HepG2 (cell line): ENCODE results near the gene SRXN1.

ENCODE experiments used
- CEBPB ChIP-seq: IDR thresholded peaks from 2 replicates; pipeline ENCODE4 v1.6.1; 2011; ENCODE audit warnings: low read depth, low read length, improper control_type of control experiment, borderline replicate concordance
- POLR2AphosphoS5 ChIP-seq: IDR thresholded peaks from 2 replicates; pipeline ENCODE4 v1.6.1; 2012; ENCODE audit warnings: low read depth, low read length
- SIN3A ChIP-seq: IDR thresholded peaks from 2 replicates; pipeline ENCODE4 v1.6.1; 2011; ENCODE audit warnings: low read depth, mild to moderate bottlenecking, control low read depth, low read length, borderline replicate concordance
- TBX3 ChIP-seq: fragments of 450-650 bp; IDR thresholded peaks from 2 replicates; pipeline ENCODE4 v1.6.1; 2017; ENCODE audit warnings: antibody characterized with exemption, mild to moderate bottlenecking, inconsistent platforms, borderline replicate concordance
- ZNF446 ChIP-seq: sonication (generic); formaldehyde crosslinking; IDR thresholded peaks from 2 replicates; pipeline ENCODE4 v1.5.0; 2020; ENCODE audit warnings: mild to moderate bottlenecking, missing genetic modification reagents

DNA sequence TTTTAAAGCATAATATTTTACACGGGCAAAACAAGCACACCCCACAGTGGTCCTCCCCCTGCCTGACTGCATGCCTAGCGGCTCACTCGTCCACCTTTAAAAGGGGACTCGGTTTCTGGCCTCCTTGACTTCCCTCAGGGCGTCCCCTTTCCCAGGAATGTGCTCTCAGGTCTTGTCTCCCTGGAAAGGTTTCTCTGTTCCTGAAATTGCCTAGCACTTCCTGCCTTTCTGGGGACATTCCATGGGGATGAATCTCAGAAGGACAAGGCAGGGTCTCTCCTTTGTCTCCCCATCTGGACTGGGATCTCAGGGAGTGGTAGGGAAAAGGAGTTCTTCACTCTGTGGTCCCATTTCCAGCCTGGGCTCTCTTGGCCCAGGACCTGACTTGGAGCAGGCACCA is 47.8 kb downstream of the SRXN1 start:
- no peak for TF ChIP-seq SIN3A
- no peak for TF ChIP-seq ZNF446 (CRISPR knock-in tag)
- TF ChIP-seq TBX3 = no peak
- no peak for TF ChIP-seq CEBPB
- no peak for TF ChIP-seq POLR2AphosphoS5
